Panc1 (cell line): Measurements from ENCODE around the gene PCBP4. TPM values are rescaled to one million over a fixed set of nuclear protein-coding genes. Genes with fewer than 3 reads are reported as not detected.

Experiments
- ATAC-seq: fragments of 200-7000 bp; cut with Tn5 transposase; 2 replicates; pipeline ENCODE4 v1.9.1; 2020; ENCODE audit warnings: mild to moderate bottlenecking, moderate library complexity
- BruUV-seq: library from RNA; stranded (reverse); fragments of 400-500 nt; replicated peaks from 2 replicates; lab custom pipeline; 2021; lab: Mats Ljungman, UMichigan
- CTCF ChIA-PET: fragments of 300-600 bp; sonication (Branson Sonifier 250); formaldehyde crosslinking; loops from one replicate; lab custom pipeline; 2022; ENCODE audit warnings: antibody characterized with exemption; lab: Charles Lee
- POLR2A ChIA-PET: fragments of 300-600 bp; sonication (Branson Sonifier 250); formaldehyde crosslinking; loops from one replicate; lab custom pipeline; 2022; ENCODE audit warnings: antibody characterized with exemption; lab: Charles Lee
- DNase-seq: peaks from one replicate; pipeline ENCODE4 v3.0.0-alpha.2; 2010; ENCODE audit warnings: low read depth, low spot score
- H3K27ac ChIP-seq: 2 replicates; pipeline ENCODE4 v1.5.1; 2011; ENCODE audit warnings: mild to moderate bottlenecking, low read length, inconsistent platforms
- H3K27me3 ChIP-seq: fragments of 200-500 bp; sonication (Bioruptor generic); 2 replicates; pipeline ENCODE4 v1.6.0; 2014; ENCODE audit warnings: low read length, inconsistent platforms; ENCODE audit not compliant: control insufficient read depth, insufficient read depth
- H3K36me3 ChIP-seq: fragments of 200-500 bp; sonication (Bioruptor generic); 2 replicates; pipeline ENCODE4 v1.5.1; 2014; ENCODE audit warnings: inconsistent platforms, mild to moderate bottlenecking, low read length, moderate library complexity; ENCODE audit not compliant: control insufficient read depth, insufficient read depth
- H3K4me1 ChIP-seq: 2 replicates; pipeline ENCODE4 v1.5.1; 2011; ENCODE audit warnings: inconsistent platforms, mild to moderate bottlenecking, low read length, moderate library complexity; ENCODE audit not compliant: control insufficient read depth, insufficient read depth
- H3K4me3 ChIP-seq, 2 experiments: 2 replicates each; pipeline ENCODE4 v1.5.1; 2011 to 2012; ENCODE audit warnings: low read depth in 2 of 2, low read length in 2 of 2, mild to moderate bottlenecking in 2 of 2, inconsistent platforms in 1 of 2, moderate library complexity in 1 of 2
- H3K9me3 ChIP-seq: fragments of 200-500 bp; sonication (Bioruptor generic); 2 replicates; pipeline ENCODE4 v1.5.1; 2014; ENCODE audit warnings: low read depth, mild to moderate bottlenecking, inconsistent platforms, low read length, moderate library complexity; ENCODE audit not compliant: control insufficient read depth, insufficient read depth
- CTCF ChIP-seq: fragments of 450-650 bp; IDR thresholded peaks from 2 replicates; pipeline ENCODE4 v1.5.1; 2017; ENCODE audit warnings: mild to moderate bottlenecking
- POLR2AphosphoS5 ChIP-seq: IDR thresholded peaks from 2 replicates; pipeline ENCODE4 v1.6.1; 2012; ENCODE audit warnings: mild to moderate bottlenecking, low read depth, low read length, moderate library complexity
- REST ChIP-seq, 2 experiments: IDR thresholded peaks; 2 replicates each; pipeline ENCODE4 v1.6.1; 2011 to 2012; ENCODE audit warnings: low read depth in 2 of 2, control low read depth in 1 of 2, low read length in 1 of 2, mild to moderate bottlenecking in 1 of 2, moderate library complexity in 1 of 2; ENCODE audit not compliant: insufficient read depth in 1 of 2
- SIN3A ChIP-seq: IDR thresholded peaks from 2 replicates; pipeline ENCODE4 v1.6.1; 2012; ENCODE audit warnings: low read depth, mild to moderate bottlenecking, low read length, moderate library complexity, borderline replicate concordance; ENCODE audit not compliant: insufficient read depth
- TCF7L2 ChIP-seq: IDR thresholded peaks from 2 replicates; pipeline ENCODE4 v1.6.1; 2011; ENCODE audit warnings: mild to moderate bottlenecking, low read depth, low read length, inconsistent platforms
- in situ Hi-C: cut with HindIII; loops from 2 replicates; pipeline ENCODE4 v1.10.0; 2016; ENCODE audit warnings: low sequenced_read_pairs, low pct_unique_long_range_greater_than_20kb
- intact Hi-C: fragments of 100-400 bp; cut with micrococcal nuclease; formaldehyde crosslinking; loops from one replicate; pipeline ENCODE4 v1.10.0; 2022; ENCODE audit not compliant: unreplicated experiment
- total RNA-seq: library from RNA; stranded (reverse); gene quantifications from one replicate; pipeline ENCODE4 v1.2.1, GENCODE V29; 2021; ENCODE audit not compliant: unreplicated experiment

Gene PCBP4
- total RNA-seq, 1 experiment from 2014 or later = 58.0 TPM

- peak; percentile 91 for ATAC-seq
- no TSS peak for BruUV-seq
- H3K4me1 ChIP-seq = peaks cover 12% of the 10 kb centered on the region
- H3K27ac ChIP-seq = peak within 1 kb of the TSS; percentile 89
- CTCF ChIA-PET = interaction anchor here (0.7 to 1.6 kb wide), 5 partner anchors 9 to 41 kb away, joined by 3 to 9 read pairs (median 3); partner anchors contain the start of genes ABHD14B and RRP9
- intact Hi-C loops (no loop called here), in situ Hi-C loops (no loop called here)
- no peaks in the 10 kb centered on the region for H3K36me3 ChIP-seq
- no peak for DNase-seq
- no peaks in the 10 kb centered on the region for H3K9me3 ChIP-seq
- TF ChIP-seq SIN3A = peak; percentile 48; the same call in 1 of the 2 replicates
- peak; percentile 79 for TF ChIP-seq POLR2AphosphoS5
- no peak for TF ChIP-seq TCF7L2
- POLR2A ChIA-PET = interaction anchor here (0.7 to 1.1 kb wide), 3 partner anchors 8 to 74 kb away, joined by 3 to 4 read pairs (median 3); no protein-coding TSS in a partner anchor
- H3K4me3 ChIP-seq = peak within 1 kb of the TSS; percentile 63 to 73
- H3K27me3 ChIP-seq = no peaks in the 10 kb centered on the region
Observed at GRCh38 chr3:51982838-51983577, 15.8 kb upstream of the PCBP4 start, which contains the start of gene ACY1. Gene ACY1, plus strand, starts transcription at chr3:51983535. Its CDS starts 530 bp downstream, at chr3:51984065.

- H3K27me3 ChIP-seq = no peaks in the 10 kb centered on the region
- H3K36me3 ChIP-seq = no peaks in the 10 kb centered on the region
- ATAC-seq = peak; percentile 72
- H3K27ac ChIP-seq = peak overlapping the region; percentile 89
- intact Hi-C loops (no loop called here), in situ Hi-C loops (no loop called here)
- H3K9me3 ChIP-seq = no peaks in the 10 kb centered on the region
- peak overlapping the region; percentile 63 to 73 for H3K4me3 ChIP-seq
- CTCF ChIA-PET = interaction anchor here (0.7 to 1.6 kb wide), 4 partner anchors 9 to 41 kb away, joined by 3 to 9 read pairs (median 3); partner anchors contain the start of genes ABHD14B and RRP9
- POLR2A ChIA-PET = interaction anchor here (0.7 to 0.8 kb wide), 2 partner anchors 9 to 75 kb away, joined by 3 to 4 read pairs; no protein-coding TSS in a partner anchor
- no peak for DNase-seq
- H3K4me1 ChIP-seq = peaks cover 12% of the 10 kb centered on the region
- BruUV-seq = TSS peak; percentile 87
- TF ChIP-seq TCF7L2 (no peak), POLR2AphosphoS5 (no peak), CTCF (no peak; the same call in 1 of the 2 replicates), REST (IDR thresholded peaks at IDR 0.05; ENCODE audit: insufficient read depth in 1 of 2, low read depth in 2 of 2, low read length in 1 of 2) (no peak), SIN3A (no peak)
Observed at GRCh38 chr3:51982352-51982837, 15.1 kb upstream of the PCBP4 start.
